HCEC 1CT (cell line): Measurements from ENCODE around the gene CELF4.

Experiments used
- DNase-seq: peaks from one replicate; pipeline ENCODE4 v3.0.0-alpha.2; 2017

Gene CELF4

DNA sequence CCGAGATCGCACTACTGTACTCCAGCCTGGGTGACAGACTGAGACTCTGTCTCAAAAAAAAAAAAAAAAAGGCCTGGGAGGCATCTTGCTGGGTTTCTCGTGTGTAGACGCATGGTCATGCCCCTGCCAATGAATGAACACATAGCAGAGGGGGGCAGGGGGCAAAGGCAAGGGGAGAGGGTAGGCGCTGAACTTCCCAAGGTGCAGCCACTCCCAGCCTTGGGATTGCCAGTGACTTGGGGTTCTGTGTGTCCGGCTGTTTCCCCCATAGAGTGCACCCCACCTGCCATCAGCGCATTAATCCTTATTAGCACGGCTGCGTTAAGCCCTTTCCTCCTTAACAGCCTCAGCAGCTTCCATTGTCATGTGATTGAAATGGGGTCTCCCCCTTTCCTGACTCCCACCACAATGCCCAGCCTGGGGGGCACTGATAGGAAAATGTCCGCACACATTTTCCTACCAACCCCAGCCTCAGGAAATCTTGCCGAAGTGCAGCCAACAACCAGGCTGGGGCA, 225.8 kb downstream of the CELF4 start:
- DNase-seq, result no peak

DNA sequence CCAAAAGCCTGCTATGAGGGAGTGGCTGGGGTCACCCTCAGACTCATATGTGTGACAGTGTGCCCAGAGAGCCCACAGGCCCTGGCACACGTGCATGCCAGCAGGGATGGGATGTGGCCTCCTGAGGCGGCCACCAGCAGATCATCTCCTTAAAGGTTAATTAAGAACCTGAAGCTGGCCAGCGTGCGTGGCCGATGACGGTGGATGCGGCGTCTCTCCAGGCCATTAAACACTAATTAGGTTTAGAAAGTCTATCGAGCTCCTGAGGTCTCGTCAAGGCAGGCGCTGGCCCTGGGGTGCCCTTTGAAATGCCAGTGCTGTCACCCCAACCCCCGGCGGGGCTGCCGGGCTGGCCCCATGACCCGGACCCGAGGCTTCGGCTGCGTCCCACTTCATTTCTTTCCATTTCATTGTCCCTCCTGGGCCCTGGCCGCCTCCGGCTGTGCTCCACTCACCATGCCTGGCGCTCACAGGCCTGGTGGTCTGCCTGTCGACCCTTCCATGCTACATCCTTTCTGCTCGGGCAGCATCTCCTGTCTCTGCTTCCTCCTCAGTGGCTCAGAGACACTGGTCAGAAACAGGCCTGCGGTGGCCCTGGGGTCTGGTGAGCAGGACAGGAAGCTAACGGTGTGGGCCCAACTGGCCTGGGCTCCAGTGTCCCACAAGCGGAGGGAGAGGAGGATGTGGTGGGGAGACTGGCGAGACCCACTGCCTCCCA, 228.9 kb downstream of the CELF4 start:
- DNase-seq, result no peak

DNA sequence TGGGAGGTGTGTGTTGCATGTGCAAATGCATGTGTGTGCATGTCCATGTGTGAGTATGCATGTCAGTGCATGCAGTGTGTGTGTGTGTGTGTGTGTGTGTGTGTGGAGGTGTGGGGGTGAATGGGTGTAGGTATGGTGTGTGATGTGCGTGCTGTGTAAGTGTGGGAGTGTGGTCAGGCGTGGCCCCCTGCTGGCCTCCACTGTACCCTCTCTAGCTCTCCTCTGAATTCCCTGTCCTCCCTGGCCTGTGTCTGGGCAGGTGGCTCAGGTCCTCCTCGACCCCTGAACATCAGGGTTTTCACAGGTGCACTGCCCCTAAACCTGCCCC, 230.2 kb downstream of the CELF4 start:
- DNase-seq, result no peak

DNA sequence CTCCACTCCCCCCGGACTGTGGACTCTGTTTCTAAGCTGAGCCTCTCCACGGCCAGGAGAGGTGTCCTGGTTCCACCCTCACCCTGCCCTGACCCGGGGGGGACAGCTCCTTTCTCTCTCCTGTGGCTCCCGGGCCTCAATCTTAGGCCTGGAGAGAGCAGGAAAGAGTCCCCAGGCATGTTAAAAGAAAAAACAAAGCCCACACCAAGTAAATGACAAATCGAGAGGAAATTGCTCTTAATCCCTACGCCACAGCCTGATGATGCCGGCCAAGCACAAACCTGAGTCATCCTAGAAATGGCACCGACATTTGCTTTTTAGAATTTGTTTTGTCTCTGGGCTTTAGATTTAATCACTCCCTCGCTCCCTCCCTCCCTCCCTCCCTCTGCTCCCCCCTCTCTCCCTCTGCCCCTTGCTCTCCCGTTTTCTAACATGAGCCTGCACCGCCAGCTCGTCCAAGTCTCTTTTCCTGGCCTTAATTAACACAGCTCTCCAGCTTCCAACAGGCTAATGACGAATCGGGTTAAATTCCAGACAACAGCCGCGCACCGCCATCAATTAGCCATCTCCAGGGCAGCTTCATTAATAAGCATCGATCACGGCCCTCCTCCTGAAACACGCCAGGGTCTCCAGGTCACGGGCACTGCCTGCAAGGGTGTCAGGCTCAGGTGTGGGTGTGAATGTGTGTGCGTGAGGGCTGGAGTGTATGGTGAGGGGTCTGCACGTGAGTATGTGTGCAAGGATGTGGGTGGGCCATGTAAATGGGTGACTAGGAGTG, 230.8 kb downstream of the CELF4 start:
- peak; percentile 17 for DNase-seq

DNA sequence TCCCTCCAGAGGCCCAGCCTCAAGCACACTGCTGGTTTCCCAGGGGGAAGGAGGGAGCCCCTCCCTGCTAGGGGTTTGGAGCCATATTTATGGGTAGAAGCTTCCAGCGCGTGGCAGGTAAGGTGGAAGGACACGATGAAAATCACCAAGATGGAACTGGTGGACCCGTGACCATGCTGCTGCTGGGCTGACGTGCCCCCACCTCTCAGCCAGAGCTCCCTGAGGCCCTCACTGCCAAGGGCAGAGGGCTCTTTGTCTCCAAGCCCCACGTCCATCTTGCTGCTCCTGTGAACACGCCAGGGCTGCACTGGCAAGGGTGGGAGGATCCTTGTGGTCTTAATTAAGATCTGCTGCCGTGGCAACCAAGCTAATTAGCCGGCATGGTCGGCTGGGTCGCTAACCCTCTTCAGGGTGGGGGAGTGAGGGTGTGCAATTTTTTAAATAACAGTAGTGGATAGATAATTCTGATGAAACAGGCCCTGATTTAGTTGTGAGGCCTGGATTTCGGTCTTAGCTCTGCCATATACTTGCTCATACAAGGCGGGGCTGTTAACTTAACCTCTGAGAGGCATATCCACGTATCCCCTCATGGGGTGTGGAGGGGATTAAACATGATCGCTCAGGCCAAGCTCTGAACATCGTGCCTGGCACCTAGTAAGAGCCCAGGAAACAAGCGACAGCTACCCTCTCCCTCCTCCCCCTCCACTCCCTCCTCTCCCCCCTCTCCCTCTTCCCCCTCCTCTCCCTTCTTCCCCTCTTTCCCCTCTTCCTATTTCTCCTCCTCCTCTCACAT, 232.8 kb downstream of the CELF4 start:
- DNase-seq, result no peak

DNA sequence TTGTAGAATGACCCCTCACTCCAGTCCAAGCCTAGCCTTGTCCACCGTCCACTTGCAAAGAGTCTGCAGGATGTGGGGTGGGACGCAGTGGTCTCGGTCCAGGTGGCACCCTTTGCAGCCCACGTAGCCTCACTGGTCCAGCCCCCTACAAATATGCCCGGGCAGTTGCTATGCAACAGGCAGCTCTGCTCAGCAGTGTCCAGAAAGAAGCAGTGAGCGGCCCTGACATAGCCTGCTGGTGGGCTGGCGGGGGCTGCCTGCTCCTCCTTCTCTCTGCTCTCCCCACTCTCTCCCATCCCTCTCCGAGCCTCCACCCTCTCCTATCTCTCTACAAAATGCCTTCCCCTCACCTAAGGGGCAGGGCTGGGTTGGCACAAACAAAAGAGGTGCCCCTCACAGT, 233.4 kb downstream of the CELF4 start:
- DNase-seq, result no peak

DNA sequence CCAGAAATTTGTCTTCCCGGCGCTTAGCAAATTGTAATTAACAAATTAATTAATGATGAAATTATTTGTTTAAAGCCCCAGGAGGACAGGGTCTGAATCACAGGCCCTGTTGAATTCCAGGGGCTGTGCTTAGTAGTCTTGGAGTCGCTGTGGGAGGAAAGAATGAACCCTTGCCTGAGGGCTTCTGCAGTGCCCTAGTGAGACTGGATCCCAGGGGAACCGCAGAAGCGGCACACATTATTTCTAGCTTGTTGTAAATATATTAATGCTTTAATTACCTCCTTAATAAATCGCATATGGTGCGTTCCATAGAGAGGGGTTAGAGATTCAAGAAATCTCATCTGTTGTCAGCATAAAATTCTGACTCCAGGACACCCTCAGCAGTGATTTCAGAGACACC, 235.4 kb downstream of the CELF4 start:
- no peak for DNase-seq

DNA sequence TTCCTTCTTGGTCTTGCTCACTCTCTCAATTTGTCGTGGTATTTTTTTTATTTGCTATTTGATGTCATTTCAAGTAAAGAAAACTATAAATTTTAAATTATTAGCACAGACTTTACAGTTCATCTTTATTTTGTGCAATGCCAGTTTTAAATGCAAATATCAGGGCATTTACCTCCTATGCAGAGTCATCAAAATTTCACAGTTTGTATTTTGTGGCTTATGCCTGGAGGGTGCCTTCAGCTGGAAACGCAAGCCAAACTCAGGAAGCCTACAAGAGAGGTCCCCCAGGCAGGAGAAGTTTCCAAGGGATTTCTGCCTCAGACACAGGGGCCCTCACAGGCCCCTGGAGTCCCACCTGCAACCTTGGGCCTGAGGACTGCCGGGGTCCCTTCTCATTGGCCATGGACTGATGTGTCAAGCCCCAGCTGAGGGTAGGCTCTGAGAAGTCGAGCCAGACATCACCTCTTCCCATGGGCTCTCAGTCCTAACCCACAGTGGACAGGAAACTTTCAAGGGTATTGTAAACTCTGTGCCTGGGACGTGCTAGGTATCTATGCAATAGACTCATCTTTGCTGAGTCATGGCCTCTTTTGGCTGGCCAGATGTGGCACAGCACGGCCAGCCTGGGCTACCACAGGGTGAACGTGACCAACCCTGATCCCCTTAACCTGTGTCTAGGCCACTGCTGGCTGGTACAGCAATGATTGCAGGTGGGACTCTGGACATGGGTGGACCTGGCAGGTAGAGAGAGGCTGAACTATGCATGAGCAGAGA, 236.5 kb downstream of the CELF4 start:
- DNase-seq, result no peak

DNA sequence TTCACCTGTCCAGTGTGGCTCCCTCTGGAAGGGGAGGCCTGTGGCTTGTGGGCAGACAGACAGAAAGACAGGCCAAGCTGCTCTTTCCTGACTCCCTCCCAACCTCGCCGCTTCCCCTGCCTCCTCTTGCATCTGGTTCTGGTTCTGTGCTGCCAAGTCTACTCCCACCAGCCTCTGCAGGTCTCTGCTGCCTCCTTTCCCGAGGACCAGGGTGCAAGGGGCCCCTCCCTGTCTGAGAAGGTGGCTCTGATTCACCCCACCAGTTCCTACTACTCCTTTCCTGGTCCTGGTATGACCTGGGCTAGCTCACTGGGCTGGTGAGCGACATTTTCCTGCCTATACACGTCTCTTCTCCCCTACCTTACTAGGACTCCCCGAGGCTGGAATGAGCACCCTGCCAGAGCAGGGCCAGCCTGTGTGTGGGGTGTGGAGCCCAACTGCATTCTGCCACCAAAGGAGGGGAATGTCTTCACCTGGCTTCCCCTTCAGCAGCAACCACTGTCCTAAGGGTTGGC, 238.5 kb downstream of the CELF4 start:
- no peak for DNase-seq

DNA sequence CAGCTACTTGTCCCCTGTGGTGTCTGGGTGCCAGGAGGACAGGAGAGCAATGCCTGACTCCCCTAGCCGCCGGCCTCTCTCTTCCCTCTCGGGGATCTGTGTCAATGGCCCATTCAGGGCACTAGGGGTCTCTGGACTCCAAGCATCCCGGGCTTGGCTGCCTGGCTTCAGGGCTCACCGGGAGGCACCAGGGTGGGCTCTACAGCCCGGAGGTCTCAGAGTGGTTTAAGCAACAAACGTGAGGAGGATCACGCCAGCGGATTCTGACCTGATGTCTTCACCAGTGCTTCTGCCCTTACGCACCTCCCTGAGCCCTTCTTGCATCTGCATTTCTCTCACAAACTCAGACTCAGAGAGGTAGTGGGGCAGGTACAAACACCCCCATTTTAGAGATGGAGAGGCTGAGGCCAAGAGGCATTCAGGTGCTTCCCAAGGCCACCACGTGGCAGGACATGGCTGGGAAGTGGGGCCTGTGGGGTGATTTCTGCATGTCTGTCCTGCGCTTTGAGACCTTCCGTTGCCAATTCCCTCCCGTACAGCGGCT, 243.0 kb downstream of the CELF4 start:
- DNase-seq, result peak; percentile 17

DNA sequence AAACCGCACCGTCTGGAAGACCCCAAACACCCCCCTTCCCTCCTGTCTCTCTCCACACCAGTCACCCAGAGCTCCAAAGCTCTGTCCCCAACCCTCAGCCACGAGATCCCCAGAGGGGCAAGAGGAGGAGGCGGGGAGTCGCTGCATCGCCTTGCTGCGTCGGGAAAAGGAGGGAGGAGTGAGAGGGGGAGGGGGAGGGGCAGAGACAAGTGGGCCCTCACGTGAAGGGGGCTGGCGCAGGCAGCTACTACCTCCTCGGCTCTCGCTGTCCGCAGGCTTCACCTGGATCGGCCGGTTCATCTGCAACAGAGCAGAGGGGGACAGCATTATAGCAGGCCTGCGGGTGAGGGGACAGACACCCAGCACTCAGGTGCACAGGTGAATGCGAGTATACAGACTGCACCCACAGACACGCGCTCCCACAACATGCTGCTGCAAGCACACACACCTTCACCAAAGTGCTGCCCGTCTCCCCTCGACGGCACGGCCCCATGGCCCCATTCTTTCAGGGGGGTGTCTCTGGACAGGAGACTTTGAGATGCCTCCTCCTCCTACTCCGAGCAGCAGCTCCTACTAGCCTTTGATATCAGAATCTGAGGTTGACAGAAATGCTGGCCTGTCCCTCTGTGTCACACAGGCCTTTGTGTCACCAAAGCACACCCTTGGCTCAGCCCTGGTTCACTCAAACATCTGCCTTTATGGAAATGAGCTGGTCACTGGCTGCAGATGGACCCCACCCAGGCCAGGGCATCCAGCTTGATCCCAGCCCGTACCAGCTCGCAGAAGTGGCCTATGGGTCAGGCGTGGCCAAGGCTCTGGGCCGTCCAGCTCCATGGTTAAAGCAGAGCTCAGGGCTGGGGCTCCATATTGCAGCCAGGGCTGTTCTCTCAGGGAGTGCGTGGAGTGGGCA, 243.8 kb downstream of the CELF4 start:
- DNase-seq, result no peak

DNA sequence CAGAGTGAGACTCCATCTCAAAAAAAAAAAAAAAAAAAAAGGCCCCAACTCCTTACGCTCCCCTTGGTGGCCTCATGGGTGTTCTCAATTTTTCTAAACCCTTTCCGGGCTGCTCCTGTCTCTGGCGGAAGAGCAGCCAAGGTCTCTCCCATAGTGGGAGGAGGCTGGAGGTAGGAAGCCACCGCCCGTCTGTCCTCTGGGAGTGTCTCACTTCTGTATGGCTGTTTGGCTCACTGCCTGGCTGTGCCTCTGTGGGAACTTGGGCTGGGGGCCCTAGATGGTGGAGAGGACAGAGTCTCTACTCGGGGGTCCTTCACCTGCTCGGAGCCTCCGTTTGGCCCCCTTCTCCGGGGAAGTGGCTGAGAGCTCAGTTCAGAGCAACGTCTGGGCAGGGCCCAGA, 245.3 kb downstream of the CELF4 start:
- DNase-seq, result no peak

DNA sequence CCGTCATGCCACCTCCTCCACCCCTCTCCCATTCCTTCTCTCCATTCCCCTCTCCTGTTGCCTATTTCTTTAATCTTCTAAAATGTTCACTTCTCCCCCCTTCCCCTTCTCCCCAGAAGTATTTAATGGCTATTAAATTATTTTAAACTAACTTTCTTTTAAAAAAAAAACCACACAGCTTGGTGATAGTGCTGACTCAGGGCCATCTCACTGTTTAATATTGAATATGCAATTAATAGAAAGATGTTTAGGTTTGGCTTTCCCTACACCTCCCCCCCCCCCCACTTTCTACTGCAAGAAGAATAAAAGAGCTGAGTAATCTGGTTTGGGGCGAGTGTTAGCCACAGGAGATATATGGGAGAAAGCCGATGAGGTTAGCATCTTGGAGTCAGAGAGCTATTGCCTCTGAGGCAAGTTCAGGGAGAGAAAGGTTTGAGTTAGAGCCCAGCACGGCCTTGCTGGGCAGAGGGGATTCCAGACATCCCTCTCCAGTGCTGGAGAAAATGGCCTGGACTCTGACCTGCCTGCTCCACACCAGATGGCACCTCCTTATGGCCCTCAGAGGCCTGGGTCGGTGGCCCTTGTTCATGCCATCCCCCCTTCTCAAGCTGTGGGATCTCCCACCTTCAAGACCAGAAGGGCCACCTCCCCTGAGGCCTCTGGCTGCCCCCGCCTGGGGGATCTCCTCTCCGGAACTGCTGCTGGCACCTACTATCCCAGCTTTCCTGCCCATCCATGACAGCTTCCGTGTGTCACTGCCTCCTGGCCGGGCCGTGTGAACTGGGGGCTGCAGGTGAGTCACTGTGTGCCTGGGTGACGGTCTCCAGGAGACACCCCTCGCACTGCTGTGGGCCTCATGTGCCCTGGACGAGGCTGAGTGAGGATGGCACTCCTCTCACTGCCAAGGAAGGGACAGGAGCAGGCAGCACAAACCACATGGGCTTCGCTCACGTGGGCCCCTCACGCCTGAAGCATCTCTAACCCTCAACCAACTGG, 246.9 kb downstream of the CELF4 start:
- DNase-seq, result no peak

DNA sequence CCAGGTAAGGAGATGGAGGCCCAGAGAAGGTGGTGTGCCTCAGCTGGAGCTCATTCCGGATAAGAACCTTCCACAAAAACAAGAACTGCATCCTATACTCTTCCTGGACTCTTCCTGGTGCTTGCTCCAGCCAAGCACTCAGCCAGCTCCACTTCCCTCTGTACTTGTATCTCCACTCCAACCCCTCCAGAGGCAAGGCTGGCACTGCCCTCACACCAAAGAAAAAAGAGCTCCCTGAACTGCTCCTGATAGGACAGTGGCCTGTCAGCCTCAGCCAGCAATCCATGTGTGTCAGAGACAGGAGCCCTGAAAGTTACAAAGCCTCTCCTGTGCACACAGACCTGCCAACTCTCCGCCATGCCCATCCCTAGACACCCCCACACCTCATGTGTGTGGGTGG, 248.1 kb downstream of the CELF4 start:
- DNase-seq, result no peak

DNA sequence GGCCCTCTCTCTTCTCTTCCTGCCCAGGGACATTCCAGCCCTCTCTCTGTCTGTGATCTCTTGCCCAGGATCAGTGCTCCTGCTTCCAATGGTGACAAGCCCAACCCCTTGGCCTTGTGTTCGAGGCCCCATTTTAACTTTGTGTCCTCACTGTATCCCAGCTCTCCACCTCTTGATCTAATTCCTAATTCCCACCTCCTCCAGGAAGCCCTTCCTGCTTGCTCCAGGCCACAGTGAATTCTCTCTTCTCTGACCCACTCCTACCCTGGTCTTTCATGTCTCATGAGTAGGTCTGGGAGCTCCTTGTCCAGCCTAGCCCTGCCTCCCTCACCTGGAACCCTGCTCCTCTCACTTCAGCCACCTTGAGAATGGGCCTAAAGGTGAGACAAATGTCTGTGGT, 249.1 kb downstream of the CELF4 start:
- no peak for DNase-seq

DNA sequence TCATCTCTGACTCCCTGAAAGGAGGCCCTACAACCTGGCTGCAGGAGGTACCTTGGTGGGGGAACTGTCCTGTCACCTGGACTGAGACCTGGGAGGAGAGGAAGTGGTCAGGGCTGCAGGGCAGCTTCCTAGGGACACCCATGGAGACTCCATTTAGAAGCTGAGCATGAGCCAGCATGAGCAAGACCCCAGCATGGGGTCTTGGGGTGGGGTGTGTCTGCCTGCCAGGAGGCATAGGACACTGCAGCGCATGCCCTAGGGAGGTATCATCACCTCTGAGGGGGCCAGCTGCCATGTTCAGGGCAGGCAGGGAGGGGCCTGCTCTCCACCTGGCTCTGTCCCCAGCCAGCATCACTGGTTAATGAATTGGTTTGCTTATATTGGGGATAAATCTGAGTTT, 249.7 kb downstream of the CELF4 start:
- DNase-seq, result no peak

DNA sequence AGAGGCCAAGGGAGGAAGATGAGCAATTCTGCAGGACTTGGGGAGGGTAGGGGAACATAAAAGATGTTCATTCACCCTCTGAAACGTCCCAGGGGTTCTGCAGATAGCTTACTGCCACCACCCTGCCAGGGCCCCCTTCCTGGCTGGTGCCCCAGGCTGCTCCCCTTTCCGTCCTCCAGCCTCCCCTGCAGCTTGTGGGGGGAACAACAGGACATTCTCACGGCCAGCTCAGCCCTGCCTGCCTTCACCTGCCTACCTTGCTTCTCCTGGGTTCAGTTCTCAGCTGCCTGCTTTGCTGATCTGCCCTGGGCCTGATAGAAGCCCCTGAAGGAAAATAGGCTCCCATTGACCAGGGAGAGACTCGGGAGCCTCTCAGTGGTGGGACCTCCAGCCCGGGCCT, 251.1 kb downstream of the CELF4 start:
- no peak for DNase-seq

DNA sequence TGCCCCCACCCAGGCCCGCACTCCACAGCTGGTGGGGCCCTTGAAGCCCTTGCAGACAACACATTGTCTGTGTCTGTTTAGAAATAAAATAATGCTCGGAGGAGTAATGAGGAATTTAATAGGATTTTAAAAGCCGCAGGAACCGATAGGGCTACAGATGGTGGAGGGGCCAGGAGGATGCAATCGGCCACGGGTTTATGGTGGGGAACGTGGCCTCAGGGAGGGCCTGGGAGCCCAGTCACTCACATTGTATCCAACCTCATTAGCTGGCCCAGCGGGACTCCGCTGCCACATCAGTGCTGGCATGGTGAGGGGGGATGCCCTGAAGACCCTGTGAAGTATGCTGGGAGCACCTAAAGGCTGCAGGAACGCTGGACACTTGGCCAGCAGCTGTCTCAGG, 252.0 kb downstream of the CELF4 start:
- DNase-seq, result no peak

DNA sequence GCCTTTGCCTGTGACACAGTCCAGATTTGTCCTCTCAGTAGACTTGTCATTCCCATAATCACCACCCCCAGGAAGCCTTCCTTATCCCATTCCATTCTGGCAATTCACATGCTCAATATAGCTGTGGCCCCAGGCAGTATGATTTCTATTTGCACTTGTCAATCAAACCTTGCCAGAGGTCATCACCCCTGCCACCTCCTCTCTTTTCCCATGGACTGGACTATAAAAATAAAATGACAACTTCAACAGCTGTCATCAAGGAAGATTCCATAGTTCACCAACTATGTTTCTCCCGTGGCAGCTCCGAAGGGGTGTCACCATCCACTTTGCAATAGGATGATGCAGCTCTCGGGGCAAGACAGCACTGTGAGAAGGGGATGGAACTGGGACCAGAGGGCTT, 255.7 kb downstream of the CELF4 start:
- no peak for DNase-seq

DNA sequence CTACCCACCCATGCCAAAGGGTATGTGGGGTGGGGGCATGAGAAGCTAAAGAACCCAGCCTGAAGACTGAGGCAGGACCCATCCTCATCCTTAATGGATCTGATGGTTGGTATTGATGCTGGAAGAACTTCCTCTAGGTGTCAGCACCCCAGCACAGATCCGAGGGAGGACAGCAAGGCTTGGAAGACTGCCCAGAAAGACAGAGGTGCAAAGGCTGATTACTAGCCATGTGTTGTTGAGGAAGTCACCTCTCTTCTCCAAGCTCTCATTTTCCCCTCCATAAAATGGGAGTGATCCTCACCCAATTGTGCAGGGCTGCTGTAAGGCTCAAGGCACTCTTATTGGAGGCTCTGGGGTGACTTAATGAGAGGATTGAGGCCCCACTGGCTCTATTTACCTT, 256.5 kb downstream of the CELF4 start:
- no peak for DNase-seq
